Calu3 (cell line): Measurements from ENCODE around the gene SULF2. TPM values are rescaled to one million over a fixed set of nuclear protein-coding genes. Genes with fewer than 3 reads are reported as not detected.

Source experiments
- BruUV-seq: library from RNA; stranded (reverse); fragments of 400-500 nt; replicated peaks from 2 replicates; lab custom pipeline; 2021; lab: Mats Ljungman, UMichigan
- CTCF ChIA-PET: fragments of 300-600 bp; sonication (Branson Sonifier 250); formaldehyde crosslinking; loops from one replicate; lab custom pipeline; 2022; ENCODE audit warnings: antibody characterized with exemption; lab: Charles Lee
- DNase-seq: peaks from one replicate; pipeline ENCODE4 v3.0.0; 2022
- H3K27ac Mint-ChIP-seq: one replicate; pipeline ENCODE4 v1.8.0; 2022; ENCODE audit warnings: mixed read lengths; ENCODE audit not compliant: unreplicated experiment
- H3K27me3 Mint-ChIP-seq: one replicate; pipeline ENCODE4 v1.8.0; 2022; ENCODE audit warnings: mixed read lengths; ENCODE audit not compliant: unreplicated experiment
- H3K36me3 Mint-ChIP-seq: one replicate; pipeline ENCODE4 v1.8.0; 2022; ENCODE audit warnings: mild to moderate bottlenecking, moderate library complexity, mixed read lengths; ENCODE audit not compliant: insufficient read depth, unreplicated experiment
- H3K4me1 Mint-ChIP-seq: one replicate; pipeline ENCODE4 v1.8.0; 2022; ENCODE audit warnings: mild to moderate bottlenecking, low read depth, mixed read lengths; ENCODE audit not compliant: unreplicated experiment
- H3K4me3 Mint-ChIP-seq: one replicate; pipeline ENCODE4 v1.8.0; 2022; ENCODE audit warnings: mild to moderate bottlenecking, low read depth, moderate library complexity, mixed read lengths; ENCODE audit not compliant: unreplicated experiment
- H3K9me3 Mint-ChIP-seq: one replicate; pipeline ENCODE4 v1.8.0; 2022; ENCODE audit warnings: low read depth, mixed read lengths; ENCODE audit not compliant: unreplicated experiment
- intact Hi-C: fragments of 100-400 bp; cut with micrococcal nuclease; formaldehyde crosslinking; loops from one replicate; pipeline ENCODE4 v1.10.0; 2022; ENCODE audit not compliant: unreplicated experiment
- total RNA-seq: library from RNA; stranded (reverse); gene quantifications from 2 replicates; pipeline ENCODE4 v1.2.3, GENCODE V29; 2022
- TF ChIP-seq, protein P1 (sequence below): fragments of 200-600 bp; IDR thresholded peaks from one replicate; pipeline ENCODE4 v1.8.0; 2022; ENCODE audit warnings: antibody characterized with exemption; ENCODE audit not compliant: unreplicated experiment

Gene SULF2
- total RNA-seq, 1 experiment from 2014 or later, result 112 TPM

DNA sequence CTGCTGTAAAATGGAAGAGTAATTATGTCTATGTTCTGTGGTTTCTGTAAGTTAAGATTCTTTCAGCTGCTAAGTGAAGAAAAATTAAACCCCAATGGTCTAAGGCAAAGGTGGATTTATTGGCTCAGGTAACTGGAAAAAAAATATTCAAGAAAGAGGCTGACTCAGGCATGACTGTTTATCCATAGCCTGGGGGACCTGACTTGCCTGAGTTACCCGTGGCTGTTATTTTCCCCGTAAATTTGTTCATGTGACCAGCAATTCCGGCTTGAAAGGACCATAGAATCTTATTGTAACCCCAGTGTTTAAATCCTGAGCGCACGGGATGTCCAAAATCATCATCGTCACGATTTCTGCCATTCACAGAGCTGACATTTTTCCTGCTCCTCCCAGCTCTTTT, 32.3 kb upstream of the SULF2 start:
- H3K4me1 Mint-ChIP-seq, result peaks cover 22% of the 10 kb centered on the region
- H3K4me3 Mint-ChIP-seq, result no peak overlapping the region
- CTCF ChIA-PET, result no interaction called here
- TF ChIP-seq, protein P1, sequence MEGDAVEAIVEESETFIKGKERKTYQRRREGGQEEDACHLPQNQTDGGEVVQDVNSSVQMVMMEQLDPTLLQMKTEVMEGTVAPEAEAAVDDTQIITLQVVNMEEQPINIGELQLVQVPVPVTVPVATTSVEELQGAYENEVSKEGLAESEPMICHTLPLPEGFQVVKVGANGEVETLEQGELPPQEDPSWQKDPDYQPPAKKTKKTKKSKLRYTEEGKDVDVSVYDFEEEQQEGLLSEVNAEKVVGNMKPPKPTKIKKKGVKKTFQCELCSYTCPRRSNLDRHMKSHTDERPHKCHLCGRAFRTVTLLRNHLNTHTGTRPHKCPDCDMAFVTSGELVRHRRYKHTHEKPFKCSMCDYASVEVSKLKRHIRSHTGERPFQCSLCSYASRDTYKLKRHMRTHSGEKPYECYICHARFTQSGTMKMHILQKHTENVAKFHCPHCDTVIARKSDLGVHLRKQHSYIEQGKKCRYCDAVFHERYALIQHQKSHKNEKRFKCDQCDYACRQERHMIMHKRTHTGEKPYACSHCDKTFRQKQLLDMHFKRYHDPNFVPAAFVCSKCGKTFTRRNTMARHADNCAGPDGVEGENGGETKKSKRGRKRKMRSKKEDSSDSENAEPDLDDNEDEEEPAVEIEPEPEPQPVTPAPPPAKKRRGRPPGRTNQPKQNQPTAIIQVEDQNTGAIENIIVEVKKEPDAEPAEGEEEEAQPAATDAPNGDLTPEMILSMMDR, result no peak
- no peak for DNase-seq
- no peaks in the 10 kb centered on the region for H3K36me3 Mint-ChIP-seq
- intact Hi-C loops, result no loop called here
- BruUV-seq, result no TSS peak
- no peak overlapping the region for H3K27ac Mint-ChIP-seq
- H3K9me3 Mint-ChIP-seq, result peaks cover 5% of the 10 kb centered on the region
- H3K27me3 Mint-ChIP-seq, result no peaks in the 10 kb centered on the region

DNA sequence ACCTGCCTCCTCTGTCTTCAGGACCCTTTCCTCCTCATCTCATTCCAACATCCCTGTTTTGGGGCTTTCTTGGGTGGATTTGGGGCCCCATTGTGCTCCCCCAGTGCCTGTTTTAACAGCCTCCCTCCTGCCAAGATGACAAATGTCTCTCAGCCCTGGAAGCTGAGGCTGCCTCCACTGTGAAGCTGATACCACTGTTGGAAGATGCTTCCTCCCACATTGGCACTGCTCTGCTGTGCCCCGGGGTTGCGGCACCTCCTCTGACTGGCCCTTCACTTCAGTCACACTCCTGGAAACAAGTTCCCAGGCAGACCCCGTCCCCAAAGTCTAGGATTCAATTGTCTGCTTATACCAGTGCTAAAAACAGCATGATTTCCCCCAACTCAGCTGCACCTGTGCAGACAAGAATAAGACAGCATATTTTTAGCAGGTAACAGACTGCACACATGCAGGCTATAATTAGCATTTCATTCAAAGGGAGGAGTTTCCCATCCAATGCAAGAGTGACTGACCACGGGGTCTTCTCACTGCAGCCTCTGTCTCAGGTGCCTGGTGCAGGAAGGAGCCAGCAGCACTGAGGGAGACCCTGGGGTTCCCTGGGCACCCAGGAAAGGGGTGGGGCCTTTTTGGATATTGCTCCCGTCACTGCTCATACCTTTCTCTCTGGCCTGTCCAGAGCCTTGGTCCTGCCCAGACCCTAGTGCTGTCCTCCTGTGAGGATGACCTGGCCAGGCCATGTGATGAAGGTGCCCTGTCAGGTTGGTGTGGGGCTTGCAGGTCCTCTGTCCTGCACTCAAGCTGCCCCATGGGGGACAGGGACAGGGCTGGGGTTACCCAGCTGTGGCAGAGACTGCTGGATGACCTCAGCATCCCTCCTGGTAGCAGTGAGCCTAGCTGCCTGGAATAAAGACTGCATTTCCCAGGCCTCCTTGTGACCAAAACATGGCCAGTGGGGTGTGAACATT, 31.5 kb upstream of the SULF2 start:
- CTCF ChIA-PET, result no interaction called here
- no peak for DNase-seq
- no peak overlapping the region for H3K27ac Mint-ChIP-seq
- H3K36me3 Mint-ChIP-seq, result no peaks in the 10 kb centered on the region
- H3K9me3 Mint-ChIP-seq, result peaks cover 5% of the 10 kb centered on the region
- TF ChIP-seq, protein P1, result no peak
- BruUV-seq, result no TSS peak
- H3K27me3 Mint-ChIP-seq, result no peaks in the 10 kb centered on the region
- H3K4me3 Mint-ChIP-seq, result no peak overlapping the region
- H3K4me1 Mint-ChIP-seq, result peaks cover 22% of the 10 kb centered on the region
- intact Hi-C loops, result no loop called here

DNA sequence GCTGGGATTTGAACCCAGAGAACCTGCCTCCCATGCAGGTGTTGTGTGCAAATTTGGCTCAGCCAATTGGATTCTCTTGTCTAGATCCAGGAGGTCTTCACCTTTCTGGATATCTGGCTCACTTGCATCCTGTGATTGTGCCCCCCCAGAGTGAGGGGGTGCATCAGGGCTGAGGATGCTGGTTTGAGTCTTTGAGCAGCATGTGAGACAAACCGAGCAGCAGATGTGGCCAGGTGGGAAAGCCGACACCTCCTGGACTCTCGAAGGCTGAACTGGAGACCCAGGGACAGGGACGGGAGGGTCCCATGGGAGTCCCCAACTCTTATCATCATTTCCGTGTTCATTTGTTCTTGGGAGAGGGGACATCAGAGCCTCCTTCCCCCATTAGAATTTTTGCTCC, 30.6 kb upstream of the SULF2 start:
- TF ChIP-seq, protein P1, result no peak
- H3K9me3 Mint-ChIP-seq, result peaks cover 5% of the 10 kb centered on the region
- H3K27me3 Mint-ChIP-seq, result no peaks in the 10 kb centered on the region
- H3K4me3 Mint-ChIP-seq, result no peak overlapping the region
- no peak overlapping the region for H3K27ac Mint-ChIP-seq
- H3K36me3 Mint-ChIP-seq, result no peaks in the 10 kb centered on the region
- intact Hi-C loops, result no loop called here
- CTCF ChIA-PET, result no interaction called here
- no peak for DNase-seq
- H3K4me1 Mint-ChIP-seq, result peaks cover 24% of the 10 kb centered on the region
- no TSS peak for BruUV-seq

DNA sequence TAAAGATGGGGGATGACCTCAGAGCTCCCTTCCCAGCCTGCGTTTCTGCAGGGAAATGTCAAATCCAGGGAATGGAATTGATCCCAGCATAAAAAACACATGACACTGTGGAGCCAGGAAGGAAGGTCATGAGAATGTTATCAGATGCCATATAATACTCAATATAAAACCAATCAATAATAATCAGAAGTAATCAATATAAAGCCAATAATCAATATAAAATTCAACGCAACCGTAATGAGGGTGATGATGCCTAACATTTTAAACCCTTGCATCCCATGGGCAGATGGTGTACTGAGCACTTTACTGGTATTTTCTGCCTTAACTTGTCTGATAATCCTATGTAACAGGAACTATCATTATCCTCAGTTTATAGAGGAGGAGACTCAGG, 30.1 kb upstream of the SULF2 start:
- intact Hi-C loops, result no loop called here
- Mint-ChIP-seq H3K4me1 (peaks cover 22% of the 10 kb centered on the region), H3K4me3 (no peak overlapping the region), H3K27me3 (no peaks in the 10 kb centered on the region), H3K9me3 (peaks cover 5% of the 10 kb centered on the region), H3K36me3 (no peaks in the 10 kb centered on the region), H3K27ac (no peak overlapping the region)
- no peak for DNase-seq
- BruUV-seq, result no TSS peak
- TF ChIP-seq, protein P1, result no peak
- CTCF ChIA-PET, result no interaction called here
